IMR-90 (cell line): ENCODE data around the gene GABBR2. TPM values are rescaled to one million over a fixed set of nuclear protein-coding genes. Genes with fewer than 3 reads are reported as not detected.

Source experiments
- ATAC-seq: fragments of 200-7000 bp; cut with Tn5 transposase; 2 replicates; pipeline ENCODE4 v1.9.1; 2020; ENCODE audit warnings: low read depth, mild to moderate bottlenecking, moderate library complexity
- BruUV-seq: library from RNA; stranded (reverse); fragments of 400-500 nt; replicated peaks from 2 replicates; lab custom pipeline; 2021; lab: Mats Ljungman, UMichigan
- CTCF ChIA-PET: fragments of 300-600 bp; formaldehyde crosslinking; extraction: SDS; loops from one replicate; lab custom pipeline; 2021; ENCODE audit warnings: antibody characterized with exemption; lab: Yijun Ruan, JAX
- POLR2A ChIA-PET: fragments of 300-600 bp; sonication (Branson Sonifier 250); formaldehyde crosslinking; loops from one replicate; lab custom pipeline; 2022; ENCODE audit warnings: antibody characterized with exemption; ENCODE audit not compliant: unreplicated experiment; lab: Charles Lee
- DNase-seq: peaks from one replicate; pipeline ENCODE4 v3.0.0; 2013
- H2AFZ ChIP-seq: replicated peaks from 2 replicates; pipeline ENCODE3; 2013; ENCODE audit warnings: low read length, mild to moderate bottlenecking; ENCODE audit not compliant: poor library complexity
- H2AK5ac ChIP-seq: 2 replicates; pipeline ENCODE4 v1.6.1; 2013; ENCODE audit warnings: low read depth, low read length, inconsistent platforms
- H2AK9ac ChIP-seq: replicated peaks from 2 replicates; pipeline ENCODE3; 2013; ENCODE audit warnings: mild to moderate bottlenecking, low read depth, low read length, moderate library complexity; ENCODE audit not compliant: poor library complexity
- H2BK120ac ChIP-seq: 2 replicates; pipeline ENCODE4 v1.6.1; 2013; ENCODE audit warnings: low read depth, low read length, inconsistent platforms
- H2BK15ac ChIP-seq: 3 replicates; pipeline ENCODE4 v1.6.1; 2013; ENCODE audit warnings: low read depth, low read length, inconsistent platforms
- H2BK20ac ChIP-seq: 2 replicates; pipeline ENCODE4 v1.6.1; 2013; ENCODE audit warnings: low read depth, mild to moderate bottlenecking, inconsistent platforms, low read length, moderate library complexity
- H2BK5ac ChIP-seq: 2 replicates; pipeline ENCODE4 v1.6.1; 2013; ENCODE audit warnings: mild to moderate bottlenecking, low read depth, low read length, inconsistent platforms; ENCODE audit not compliant: poor library complexity, severe bottlenecking
- H3K14ac ChIP-seq: replicated peaks from 2 replicates; pipeline ENCODE4 v1.6.1; 2013; ENCODE audit warnings: low read depth, low read length, inconsistent platforms
- H3K18ac ChIP-seq: 2 replicates; pipeline ENCODE4 v1.6.1; 2013; ENCODE audit warnings: low read depth, low read length, control low read depth
- H3K23ac ChIP-seq: 2 replicates; pipeline ENCODE4 v1.6.1; 2013; ENCODE audit warnings: low read depth, low read length, inconsistent platforms
- H3K27ac ChIP-seq: 2 replicates; pipeline ENCODE4 v1.5.1; 2013; ENCODE audit warnings: mild to moderate bottlenecking, control low read depth, low read length; ENCODE audit not compliant: insufficient read depth
- H3K27me3 ChIP-seq: 2 replicates; pipeline ENCODE4 v1.6.1; 2013; ENCODE audit warnings: low read length; ENCODE audit not compliant: control insufficient read depth, insufficient read depth
- H3K36me3 ChIP-seq: 2 replicates; pipeline ENCODE4 v1.6.1; 2013; ENCODE audit warnings: low read length, mixed read lengths; ENCODE audit not compliant: control insufficient read depth, insufficient read depth
- H3K4ac ChIP-seq: 2 replicates; pipeline ENCODE4 v1.6.1; 2013; ENCODE audit warnings: low read depth, low read length, inconsistent platforms
- H3K4me1 ChIP-seq: 2 replicates; pipeline ENCODE4 v1.6.1; 2013; ENCODE audit warnings: low read length, mixed read lengths; ENCODE audit not compliant: control insufficient read depth, insufficient read depth
- H3K4me2 ChIP-seq: 2 replicates; pipeline ENCODE4 v1.6.1; 2013; ENCODE audit warnings: low read depth, mild to moderate bottlenecking, control low read depth, low read length, moderate library complexity
- H3K4me3 ChIP-seq: 2 replicates; pipeline ENCODE4 v1.5.1; 2013; ENCODE audit warnings: low read depth, mild to moderate bottlenecking, control low read depth, low read length, moderate library complexity; ENCODE audit not compliant: insufficient read depth
- H3K56ac ChIP-seq: 2 replicates; pipeline ENCODE4 v1.6.1; 2013; ENCODE audit warnings: low read length, inconsistent platforms; ENCODE audit not compliant: insufficient read depth; ENCODE audit errors: extremely low read depth
- H3K79me1 ChIP-seq, 2 experiments: 2 replicates each; pipeline ENCODE4 v1.6.1; 2013; ENCODE audit warnings: low read length in 2 of 2, inconsistent platforms in 1 of 2, low read depth in 1 of 2
- H3K9ac ChIP-seq: 2 replicates; pipeline ENCODE4 v1.6.1; 2013; ENCODE audit warnings: low read depth, low read length, control low read depth
- H3K9me1 ChIP-seq: 2 replicates; pipeline ENCODE4 v1.6.1; 2013; ENCODE audit warnings: low read length, inconsistent platforms; ENCODE audit not compliant: insufficient read depth
- H3K9me3 ChIP-seq: 2 replicates; pipeline ENCODE4 v1.6.1; 2013; ENCODE audit warnings: low read length; ENCODE audit not compliant: control insufficient read depth, insufficient read depth
- H4K20me1 ChIP-seq: 2 replicates; pipeline ENCODE4 v1.6.1; 2013; ENCODE audit warnings: low read length, inconsistent platforms; ENCODE audit not compliant: insufficient read depth
- H4K5ac ChIP-seq: 2 replicates; pipeline ENCODE4 v1.6.1; 2013; ENCODE audit warnings: mild to moderate bottlenecking, low read depth, low read length, control low read depth
- H4K8ac ChIP-seq, 2 experiments: 2 replicates each; pipeline ENCODE4 v1.6.1; 2013; ENCODE audit warnings: low read depth in 2 of 2, low read length in 2 of 2, control low read depth in 1 of 2, inconsistent platforms in 1 of 2
- H4K91ac ChIP-seq: 2 replicates; pipeline ENCODE4 v1.6.1; 2013; ENCODE audit warnings: low read depth, low read length, inconsistent platforms; ENCODE audit not compliant: insufficient read depth
- BHLHE40 ChIP-seq: fragments of 150-350 bp; IDR thresholded peaks from 2 replicates; pipeline ENCODE4 v1.6.1; 2016; ENCODE audit warnings: mild to moderate bottlenecking, low read depth, low read length
- CEBPB ChIP-seq: IDR thresholded peaks from 2 replicates; pipeline ENCODE4 v1.6.1; 2012; ENCODE audit warnings: low read depth, low read length, improper control_type of control experiment
- CHD1 ChIP-seq: IDR thresholded peaks from 2 replicates; pipeline ENCODE4 v1.6.1; 2012; ENCODE audit warnings: low read depth, low read length, improper control_type of control experiment
- FOS ChIP-seq: fragments of 150-350 bp; IDR thresholded peaks from 2 replicates; pipeline ENCODE4 v1.6.1; 2016; ENCODE audit warnings: low read depth, low read length
- MAZ ChIP-seq: IDR thresholded peaks from 2 replicates; pipeline ENCODE4 v1.6.1; 2012; ENCODE audit warnings: low read depth, mild to moderate bottlenecking, low read length, improper control_type of control experiment, moderate library complexity, borderline replicate concordance
- RCOR1 ChIP-seq: IDR thresholded peaks from 2 replicates; pipeline ENCODE4 v1.6.1; 2012; ENCODE audit warnings: mild to moderate bottlenecking, low read length, improper control_type of control experiment; ENCODE audit not compliant: insufficient replicate concordance
- WGBS, 2 experiments: methylation state at CpG; one replicate each; pipeline versions ENCODE4 v1.1.5 to v1.1.7; 2013; ENCODE audit warnings: missing lambda C conversion rate in 2 of 2; ENCODE audit not compliant: insufficient read length in 1 of 2; ENCODE audit errors: extremely low coverage in 2 of 2; 5-methylcytosine and 5-hydroxymethylcytosine counted together
- dilution Hi-C: fragments of 300-500 bp; cut with HindIII; formaldehyde crosslinking; loops from one replicate; pipeline ENCODE4 v1.14.3; 2018; ENCODE audit warnings: low sequenced_read_pairs; ENCODE audit not compliant: unreplicated experiment
- in situ Hi-C: fragments of 300-500 bp; cut with MboI; formaldehyde crosslinking; loops from 3 replicates; pipeline ENCODE4 v1.14.3; 2019; ENCODE audit warnings: low sequenced_read_pairs, inconsistent platforms, mixed read lengths
- intact Hi-C: fragments of 100-400 bp; cut with micrococcal nuclease; formaldehyde crosslinking; loops from 2 replicates; pipeline ENCODE4 v1.10.0; 2022
- polyA plus RNA-seq, 3 experiments: library from polyadenylated mRNA; depleted of rRNA; stranded (reverse); fragments of >200 nt; gene quantifications; 2 replicates each; pipeline ENCODE4 v1.2.3, GENCODE V29; 2012; ENCODE audit warnings: low replicate concordance in 1 of 3
- total RNA-seq: library from RNA; depleted of rRNA; stranded (reverse); fragments of >200 nt; gene quantifications from 2 replicates; pipeline ENCODE4 v1.2.3, GENCODE V29; 2012
- TF ChIP-seq, protein P1 (sequence below): fragments of 150-350 bp; IDR thresholded peaks from 2 replicates; pipeline ENCODE4 v1.6.1; 2017; ENCODE audit warnings: mild to moderate bottlenecking, antibody characterized with exemption, low read length, low read depth

GABBR2 gene
- total and polyA plus RNA-seq, 2 of the 4 experiments (the other 2 are of a cell fraction), result 14.2 to 20.3 TPM

DNA sequence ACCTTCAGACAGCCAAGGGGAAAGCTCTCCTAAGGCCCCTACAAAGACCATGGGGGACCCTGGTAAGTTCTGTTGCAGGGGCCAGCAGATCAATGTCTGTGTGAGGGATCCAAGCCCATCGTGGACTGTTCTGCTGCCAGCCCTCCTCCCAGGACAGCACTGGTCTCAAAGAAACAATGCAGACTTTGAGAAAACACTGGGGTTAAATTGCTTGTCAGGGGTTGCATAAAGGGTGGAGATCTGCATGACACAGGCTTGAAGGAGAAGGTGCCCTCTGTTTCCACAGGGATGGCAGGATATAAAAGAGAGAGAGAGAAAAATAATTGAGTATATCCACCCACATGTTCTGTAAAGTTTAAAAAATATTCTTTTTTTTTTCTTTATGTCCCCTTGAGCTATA is 295.7 kb downstream of the GABBR2 start (continued):
- TF ChIP-seq MAZ (no peak), CEBPB (no peak), BHLHE40 (no peak)

DNA sequence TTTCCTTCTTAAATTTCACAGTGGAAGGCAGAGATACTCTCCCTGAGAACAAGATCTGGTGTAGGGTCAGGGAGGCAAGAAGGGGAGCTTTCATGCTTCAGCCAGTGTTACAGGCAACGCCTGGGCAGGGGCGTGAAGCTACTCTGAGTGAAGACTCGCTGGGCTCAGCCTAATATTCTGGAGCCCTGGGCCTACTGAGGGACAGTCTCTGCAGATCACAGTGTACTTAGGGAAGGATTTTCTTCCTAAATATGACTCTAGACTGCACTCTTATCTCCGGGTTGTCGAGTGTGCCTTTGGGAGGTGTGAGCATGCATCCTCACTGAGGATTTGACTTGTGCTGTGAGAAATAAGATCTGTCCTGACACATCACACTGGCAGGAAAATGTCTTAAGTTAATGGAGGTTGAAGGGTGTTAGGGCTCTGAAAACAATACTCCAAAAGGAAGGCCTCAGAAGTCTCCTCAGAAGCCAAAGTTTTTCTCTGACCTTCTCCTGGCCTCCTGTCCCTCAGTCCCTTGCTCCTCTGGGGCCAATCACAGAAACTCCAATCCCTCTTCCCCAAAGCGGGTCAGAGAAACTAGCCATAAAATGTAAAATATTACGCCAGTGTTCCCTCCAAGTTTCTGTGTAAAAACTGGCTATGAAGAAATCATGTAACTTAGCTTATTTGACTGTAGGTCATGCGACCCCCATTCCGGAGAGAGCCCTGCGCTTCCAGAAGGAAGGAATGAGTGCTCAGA is 296.5 kb downstream of the GABBR2 start:
- Histone ChIP-seq H3K36me3 (no peaks in the 10 kb centered on the region), H2AK9ac (no peak overlapping the region), H3K14ac (no peak overlapping the region), H2BK120ac (no peak overlapping the region), H3K56ac (no peak overlapping the region), H3K27ac (no peak overlapping the region), H2AK5ac (no peak overlapping the region), H3K18ac (no peak overlapping the region), H4K5ac (no peak overlapping the region), H3K9me3 (no peaks in the 10 kb centered on the region; the same call in 1 of the 2 replicates), H3K4ac (0 out of 2 replicates have a peak overlapping the region, but pooled peaks have one; percentile 11), H3K4me1 (0 out of 2 replicates have a peak, but pooled peaks cover 1% of the 10 kb centered on the region), H4K91ac (no peak overlapping the region), H2BK15ac (no peak overlapping the region), H3K27me3 (no peaks in the 10 kb centered on the region; the same call in 1 of the 2 replicates), H3K9me1 (peaks cover 7% of the 10 kb centered on the region; the same call in 1 of the 2 replicates), H3K79me1 (no peaks in the 10 kb centered on the region; a peak in 1 of 4 replicates), H3K9ac (no peak overlapping the region), H2BK20ac (no peak overlapping the region), H4K20me1 (no peaks in the 10 kb centered on the region), H4K8ac (0 out of 4 replicates have a peak overlapping the region, but pooled peaks of 1 of the 2 experiments have one; percentile 2), H2AFZ (no peak overlapping the region), H3K4me2 (no peak overlapping the region), H3K23ac (no peak overlapping the region), H3K4me3 (no peak overlapping the region), H2BK5ac (no peak overlapping the region)
- DNase-seq (no peak), ATAC-seq (no peak)
- ChIA-PET CTCF (no interaction called here), POLR2A (no interaction called here)
- no TSS peak for BruUV-seq
- TF ChIP-seq, protein P1, sequence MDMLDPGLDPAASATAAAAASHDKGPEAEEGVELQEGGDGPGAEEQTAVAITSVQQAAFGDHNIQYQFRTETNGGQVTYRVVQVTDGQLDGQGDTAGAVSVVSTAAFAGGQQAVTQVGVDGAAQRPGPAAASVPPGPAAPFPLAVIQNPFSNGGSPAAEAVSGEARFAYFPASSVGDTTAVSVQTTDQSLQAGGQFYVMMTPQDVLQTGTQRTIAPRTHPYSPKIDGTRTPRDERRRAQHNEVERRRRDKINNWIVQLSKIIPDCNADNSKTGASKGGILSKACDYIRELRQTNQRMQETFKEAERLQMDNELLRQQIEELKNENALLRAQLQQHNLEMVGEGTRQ, result no peak
- TF ChIP-seq CEBPB (no peak), RCOR1 (no peak), CHD1 (no peak), FOS (no peak)
- dilution Hi-C loops, result no loop called here
- WGBS, 2 experiments, result 63% methylated on average over 3 of the region's 10 CpGs; no CpG with 5 or more reads in 1 of the 2 experiments
- in situ Hi-C loops, result no loop called here
- intact Hi-C loops, result loop anchor here (5.0 kb wide), 1 partner anchor 95 kb away; no protein-coding TSS in a partner anchor
